H1 (cell line): ENCODE measurements around the gene FRMD4B. TPM values are rescaled to one million over a fixed set of nuclear protein-coding genes. Genes with fewer than 3 reads are reported as not detected.

ENCODE experiments used
- CHD2 ChIP-seq: IDR thresholded peaks from 2 replicates; pipeline ENCODE4 v1.6.1; 2012; ENCODE audit warnings: low read length, improper control_type of control experiment
- CHD7 ChIP-seq: fragments of 300-600 bp; sonication (generic); IDR thresholded peaks from 2 replicates; pipeline ENCODE4 v1.7.1; 2012; ENCODE audit warnings: low read length, moderate library complexity, mild to moderate bottlenecking, inconsistent platforms; ENCODE audit not compliant: insufficient replicate concordance
- FOSL1 ChIP-seq: IDR thresholded peaks from 2 replicates; pipeline ENCODE4 v1.6.1; 2011; ENCODE audit warnings: mild to moderate bottlenecking, low read depth, low read length, moderate library complexity; ENCODE audit not compliant: insufficient read depth
- GTF2F1 ChIP-seq: IDR thresholded peaks from 2 replicates; pipeline ENCODE4 v1.6.1; 2012; ENCODE audit warnings: low read depth, low read length, improper control_type of control experiment, borderline replicate concordance
- TBP ChIP-seq: IDR thresholded peaks from 2 replicates; pipeline ENCODE4 v1.6.1; 2011; ENCODE audit warnings: low read depth, low read length, improper control_type of control experiment
- polyA plus RNA-seq, 7 experiments: library from polyadenylated mRNA; depleted of rRNA in 3 of 7; stranded (reverse) in 5 of 7; unstranded in 2 of 7; fragments of >200 nt in 5 of 7; fragments of 200-250 nt in 2 of 7; gene quantifications; 1 replicate in 5 of 7; 2 replicates in 1 of 7; 4 replicates in 1 of 7; pipeline versions ENCODE4 v1.2.1 to v1.2.3, GENCODE V29; 2011 to 2013; ENCODE audit warnings: missing spikeins in 2 of 7, mixed read lengths in 2 of 7
- total RNA-seq: library from RNA; stranded (reverse); fragmentation: NEBNext Ultra II Directional; extraction: Animal tissue kit (Norgen Biotek cat#: 25700); gene quantifications from 2 replicates; pipeline ENCODE4 v1.2.1, GENCODE V29; 2021

FRMD4B gene
- total and polyA plus RNA-seq, 2 of the 8 experiments (the other 6 are each of a cell fraction or from before 2014, with no cell fraction given) = 2.7 to 7.2 TPM

GRCh38 chr3:69323941-69324340 lies 61.9 kb downstream of the FRMD4B start (continued):
- TF ChIP-seq CHD7 = no peak
- no peak for TF ChIP-seq CHD2
- TF ChIP-seq TBP = no peak
- no peak for TF ChIP-seq GTF2F1
- no peak for TF ChIP-seq FOSL1
